ENCODE measurements around the gene PSMD11. TPM values are rescaled to one million over a fixed set of nuclear protein-coding genes. Genes with fewer than 3 reads are reported as not detected.
"Not testable (repeated sequence)": the region's sequence is repeated elsewhere in the genome, so short reads cannot be mapped to it uniquely, and the experiment has no call there.

Gene PSMD11
- total and polyA plus RNA-seq, 4 donors: 47.8 to 87.9 (median 67.6) TPM

- DNase-seq (no peak), ATAC-seq (ENCODE audit: insufficient read depth, low FRiP score) (no peak)
- 89 to 100% methylated on average over 2 of the region's 2 CpGs for WGBS, 2 donors
- H3K27me3 ChIP-seq (ENCODE audit: control insufficient read depth in 3 of 3, insufficient read depth in 3 of 3, low read length in 2 of 3): peaks cover 0 to 2% (median 0%) of the 10 kb centered on the region in 3 donors
- no peaks in the 10 kb centered on the region for H3K9me3 ChIP-seq (ENCODE audit: control insufficient read depth in 4 of 4, insufficient read depth in 3 of 4, low read length in 3 of 4)
- peaks cover 9 to 26% (median 14%) of the 10 kb centered on the region in 4 donors for H3K36me3 ChIP-seq (ENCODE audit: control insufficient read depth in 4 of 4, insufficient read depth in 4 of 4, low read length in 4 of 4)
- no peak overlapping the region for H3K4me3 ChIP-seq
- TF ChIP-seq CTCF (IDR thresholded peaks at IDR 0.05; ENCODE audit: control extremely low read depth, extremely low read depth): no peak
- H3K27ac ChIP-seq (ENCODE audit: low read depth in 1 of 2, low read length in 1 of 2): no peak overlapping the region
- peaks cover 2 to 16% (median 8%) of the 10 kb centered on the region in 5 donors for H3K4me1 ChIP-seq (ENCODE audit: control insufficient read depth in 5 of 5, insufficient read depth in 5 of 5, low read length in 5 of 5)
- H3K9ac ChIP-seq (ENCODE audit: insufficient read depth in 1 of 2, low read length in 2 of 2): peak overlapping the region in 1 of 2 donors; percentile 23
Measured at GRCh38 chr17:32446949-32447348, 2.6 kb downstream of the PSMD11 start.

DNA sequence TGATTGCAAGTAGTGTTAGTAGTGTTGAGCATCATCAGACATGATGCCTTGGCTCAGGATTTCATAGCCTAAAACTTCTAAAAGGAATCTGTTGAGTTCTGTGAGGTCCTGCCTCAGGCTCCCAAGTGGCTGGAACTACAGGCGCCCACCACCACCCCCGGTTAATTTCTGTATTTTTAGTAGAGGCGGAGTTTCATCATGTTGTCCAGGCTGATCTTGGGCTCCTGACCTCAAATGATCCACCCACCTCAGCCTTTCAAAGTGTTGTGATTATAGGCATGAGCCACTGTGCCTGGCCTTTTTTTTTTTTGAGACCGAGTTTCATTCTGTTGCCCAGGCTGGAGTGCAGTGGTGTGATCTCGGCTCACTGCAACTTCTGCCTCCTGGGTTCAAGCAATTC lies 5.7 kb downstream of the PSMD11 start:
- Histone ChIP-seq H3K9ac (ENCODE audit: insufficient read depth in 1 of 2, low read length in 2 of 2) (no peak overlapping the region), H3K9me3 (ENCODE audit: control insufficient read depth in 4 of 4, insufficient read depth in 3 of 4, low read length in 3 of 4) (no peaks in the 10 kb centered on the region), H3K36me3 (ENCODE audit: control insufficient read depth in 4 of 4, insufficient read depth in 4 of 4, low read length in 4 of 4) (peaks cover 24 to 49% (median 27%) of the 10 kb centered on the region in 4 donors), H3K4me1 (ENCODE audit: control insufficient read depth in 5 of 5, insufficient read depth in 5 of 5, low read length in 5 of 5) (peaks cover 0 to 13% (median 8%) of the 10 kb centered on the region in 5 donors), H3K27ac (ENCODE audit: low read depth in 1 of 2, low read length in 1 of 2) (no peak overlapping the region), H3K4me3 (no peak overlapping the region), H3K27me3 (ENCODE audit: control insufficient read depth in 3 of 3, insufficient read depth in 3 of 3, low read length in 2 of 3) (no peaks in the 10 kb centered on the region)
- TF ChIP-seq CTCF (IDR thresholded peaks at IDR 0.05; ENCODE audit: control extremely low read depth, extremely low read depth): no peak
- DNase-seq (no peak), ATAC-seq (ENCODE audit: insufficient read depth, low FRiP score) (no peak)
- WGBS, 2 donors: 97 to 98% methylated on average over 5 of the region's 5 CpGs

GRCh38 chr17:32450379-32450778 lies 6.1 kb downstream of the PSMD11 start:
- H3K27me3 ChIP-seq (ENCODE audit: control insufficient read depth in 3 of 3, insufficient read depth in 3 of 3, low read length in 2 of 3); DNase-seq; H3K9ac ChIP-seq (ENCODE audit: insufficient read depth in 1 of 2, low read length in 2 of 2); ATAC-seq (ENCODE audit: insufficient read depth, low FRiP score); H3K27ac ChIP-seq (ENCODE audit: low read depth in 1 of 2, low read length in 1 of 2); H3K4me3 ChIP-seq; H3K9me3 ChIP-seq (ENCODE audit: control insufficient read depth in 4 of 4, insufficient read depth in 3 of 4, low read length in 3 of 4): not testable (repeated sequence)
- WGBS, 2 donors: 93 to 98% methylated on average over 6 of the region's 6 CpGs
- peaks cover 27 to 53% (median 30%) of the 10 kb centered on the region in 4 donors for H3K36me3 ChIP-seq (ENCODE audit: control insufficient read depth in 4 of 4, insufficient read depth in 4 of 4, low read length in 4 of 4)
- peaks cover 0 to 11% (median 8%) of the 10 kb centered on the region in 5 donors for H3K4me1 ChIP-seq (ENCODE audit: control insufficient read depth in 5 of 5, insufficient read depth in 5 of 5, low read length in 5 of 5)

DNA sequence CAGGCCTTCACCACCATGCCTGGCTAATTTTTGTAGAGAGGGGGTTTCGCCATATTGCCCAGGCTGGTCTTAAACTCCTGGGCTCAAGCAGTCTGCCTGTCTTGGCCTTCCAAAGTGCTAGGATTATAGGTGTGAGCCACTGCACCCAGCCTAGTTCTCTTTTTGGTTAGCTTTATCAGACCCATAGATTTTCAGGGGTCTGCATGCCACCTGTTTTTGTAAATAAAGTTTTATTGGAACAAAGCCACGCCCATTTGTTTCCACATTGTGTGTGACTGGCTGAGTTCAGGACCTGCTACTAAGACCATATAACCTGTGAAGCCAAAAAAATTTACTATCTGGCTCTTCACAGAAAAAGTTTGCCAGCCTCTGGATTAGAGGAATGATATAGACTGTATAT lies 7.6 kb downstream of the PSMD11 start:
- Histone ChIP-seq H3K9ac (ENCODE audit: insufficient read depth in 1 of 2, low read length in 2 of 2) (no peak overlapping the region), H3K27me3 (ENCODE audit: control insufficient read depth in 3 of 3, insufficient read depth in 3 of 3, low read length in 2 of 3) (no peaks in the 10 kb centered on the region), H3K36me3 (ENCODE audit: control insufficient read depth in 4 of 4, insufficient read depth in 4 of 4, low read length in 4 of 4) (peaks cover 28 to 52% (median 31%) of the 10 kb centered on the region in 4 donors), H3K9me3 (ENCODE audit: control insufficient read depth in 4 of 4, insufficient read depth in 3 of 4, low read length in 3 of 4) (no peaks in the 10 kb centered on the region), H3K27ac (ENCODE audit: low read depth in 1 of 2, low read length in 1 of 2) (no peak overlapping the region), H3K4me1 (ENCODE audit: control insufficient read depth in 5 of 5, insufficient read depth in 5 of 5, low read length in 5 of 5) (no peaks in the 10 kb centered on the region), H3K4me3 (no peak overlapping the region)
- DNase-seq (no peak), ATAC-seq (ENCODE audit: insufficient read depth, low FRiP score) (no peak)
- WGBS, 2 donors: 83 to 97% methylated on average over 2 of the region's 2 CpGs
- TF ChIP-seq CTCF (IDR thresholded peaks at IDR 0.05; ENCODE audit: control extremely low read depth, extremely low read depth): no peak

All from lung (tissue), 12 donors.